Measurements from ENCODE around the gene SKAP2. TPM values are rescaled to one million over a fixed set of nuclear protein-coding genes. Genes with fewer than 3 reads are reported as not detected.

SKAP2 gene
- total RNA-seq, 1 experiment from 2014 or later: 30.7 TPM

- H4K20me1 ChIP-seq (ENCODE audit: insufficient read depth): no peaks in the 10 kb centered on the region
- no peak overlapping the region for H3K4me2 ChIP-seq (ENCODE audit: low read length)
- no peaks in the 10 kb centered on the region for H3K79me2 ChIP-seq (ENCODE audit: insufficient read depth, low read length)
- no peak overlapping the region for H3K4me3 ChIP-seq (replicated peaks in 1 of 2; ENCODE audit: low read depth in 1 of 2, low read length in 2 of 2)
- TF ChIP-seq JUND (IDR thresholded peaks at IDR 0.05) (no peak), RAD21 (IDR thresholded peaks at IDR 0.05; ENCODE audit: low read depth) (no peak), EGR1 (IDR thresholded peaks at IDR 0.05; ENCODE audit: low read depth) (no peak), TCF7L2 (IDR thresholded peaks at IDR 0.05; ENCODE audit: borderline replicate concordance, extremely low read depth, insufficient read depth, insufficient read length) (no peak), SP1 (IDR thresholded peaks at IDR 0.05; ENCODE audit: low read depth) (no peak), CEBPB (IDR thresholded peaks at IDR 0.05; ENCODE audit: low read depth) (no peak), REST (IDR thresholded peaks at IDR 0.05; ENCODE audit: low read depth) (no peak), SIN3A (IDR thresholded peaks at IDR 0.05; ENCODE audit: low read depth) (no peak), ZBTB33 (IDR thresholded peaks at IDR 0.05; ENCODE audit: extremely low read depth, insufficient replicate concordance, low read length) (no peak), ELF1 (IDR thresholded peaks at IDR 0.05; ENCODE audit: borderline replicate concordance, low read depth) (no peak), FOSL1 (IDR thresholded peaks at IDR 0.05; ENCODE audit: low read depth) (no peak), ZFX (IDR thresholded peaks at IDR 0.05) (no peak)
- no peaks in the 10 kb centered on the region for H3K4me1 ChIP-seq (ENCODE audit: control insufficient read depth in 1 of 2, insufficient read depth in 2 of 2, low read length in 2 of 2)
- H2AFZ ChIP-seq (ENCODE audit: low read depth, low read length, poor library complexity, severe bottlenecking): no peak overlapping the region
- DNase-seq (ENCODE audit: low read depth, low spot score) (no peak), ATAC-seq (no peak)
- no peaks in the 10 kb centered on the region for H3K27me3 ChIP-seq (ENCODE audit: insufficient read depth, low read length)
- no peaks in the 10 kb centered on the region for H3K9me2 ChIP-seq (ENCODE audit: insufficient read depth)
- no peak overlapping the region for H3K27ac ChIP-seq (ENCODE audit: low read depth, low read length)
- H3K9me3 ChIP-seq (ENCODE audit: control insufficient read depth in 1 of 2, insufficient read depth in 1 of 2, low read depth in 1 of 2, low read length in 2 of 2): no peaks in the 10 kb centered on the region
- no peak overlapping the region for H3K9ac ChIP-seq (ENCODE audit: low read length)
- CTCF ChIA-PET: no interaction called here
- POLR2A ChIA-PET: no interaction called here
- intact Hi-C loops (cut with micrococcal nuclease): no loop called here
- no peaks in the 10 kb centered on the region for H3K36me3 ChIP-seq (ENCODE audit: control insufficient read depth in 1 of 2, insufficient read depth in 2 of 2, low read length in 2 of 2)
- RAD21 ChIA-PET (ENCODE audit: low non-redundant PET in 1 of 2, low total read pairs in 2 of 2, uncharacterized antibody in 2 of 2, unreplicated experiment in 2 of 2): no interaction called here
- BruUV-seq (replicated peaks): no TSS peak
Measured at GRCh38 chr7:26789481-26790184, 74.8 kb downstream of the SKAP2 start.
